Jurkat, Clone E6-1 (cell line): ENCODE data around the gene SLC38A9.
"Not testable (repeated sequence)": the region's sequence is repeated elsewhere in the genome, so short reads cannot be mapped to it uniquely, and the experiment has no call there.

Experiments
- DNase-seq: peaks from one replicate; pipeline ENCODE4 v3.0.0-alpha.2; 2011; ENCODE audit warnings: low read depth, low spot score
- H3K4me3 ChIP-seq: 2 replicates; pipeline ENCODE4 v1.5.1; 2011; ENCODE audit warnings: mild to moderate bottlenecking, low read length, control low read depth, moderate library complexity

SLC38A9 gene

DNA sequence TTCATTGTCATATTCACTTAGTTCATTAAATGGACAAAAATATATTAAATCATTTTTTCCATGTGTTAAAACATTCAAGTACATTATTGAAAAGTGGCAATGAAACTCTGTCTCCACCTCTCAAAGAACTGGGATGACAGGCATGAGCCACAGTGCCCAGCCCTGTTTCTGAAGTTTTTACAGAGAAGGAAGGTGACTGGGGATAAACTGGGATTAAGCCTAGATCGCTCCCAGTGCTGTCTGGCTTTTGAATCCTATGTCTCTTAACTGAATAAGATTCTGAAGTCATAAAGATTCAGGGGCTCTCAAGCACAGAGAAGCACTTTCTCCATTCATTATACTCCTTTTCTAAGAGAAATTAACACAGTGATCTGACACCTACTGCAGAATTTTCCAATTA lies 88.3 kb downstream of the SLC38A9 start:
- DNase-seq = no peak
- H3K4me3 ChIP-seq = no peak overlapping the region

DNA sequence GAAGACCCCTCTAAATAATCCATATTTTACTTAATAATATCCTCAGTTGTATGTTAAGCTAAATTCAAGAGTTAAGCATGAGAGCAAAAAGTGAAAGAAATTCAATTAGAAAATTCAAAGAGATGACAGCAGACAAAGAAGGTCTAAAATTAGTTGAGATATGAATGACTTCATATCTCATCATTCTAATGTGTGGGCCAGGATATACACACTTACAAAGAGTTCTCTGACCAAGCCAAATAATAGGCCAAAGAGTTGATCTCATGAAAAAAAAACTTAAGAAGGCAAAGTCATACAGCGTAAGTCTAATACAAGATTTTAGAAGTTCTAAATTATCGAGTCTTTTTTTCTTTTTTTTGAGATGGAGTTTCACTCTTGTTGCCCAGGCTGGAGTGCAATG lies 89.7 kb downstream of the SLC38A9 start:
- no peak overlapping the region for H3K4me3 ChIP-seq
- DNase-seq = no peak

DNA sequence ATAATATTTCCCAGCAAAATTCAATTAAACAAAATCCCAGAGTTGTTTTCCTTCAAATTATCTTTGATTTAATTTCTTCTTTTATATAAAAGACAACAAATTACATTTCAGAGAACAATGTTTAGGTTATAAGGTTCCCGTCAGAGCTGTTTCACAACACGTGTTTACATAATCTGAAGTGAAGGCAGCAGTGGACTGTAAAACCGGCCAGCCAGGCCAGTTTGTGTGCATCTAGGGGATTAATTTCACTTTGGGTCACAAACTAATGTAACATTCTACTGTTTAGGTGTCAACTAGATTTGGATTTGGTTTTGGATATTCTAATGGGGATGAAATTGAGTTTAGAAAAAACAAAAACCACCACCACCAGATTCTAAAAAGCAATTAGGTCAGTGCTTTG lies 90.9 kb downstream of the SLC38A9 start:
- no peak for DNase-seq
- no peak overlapping the region for H3K4me3 ChIP-seq

DNA sequence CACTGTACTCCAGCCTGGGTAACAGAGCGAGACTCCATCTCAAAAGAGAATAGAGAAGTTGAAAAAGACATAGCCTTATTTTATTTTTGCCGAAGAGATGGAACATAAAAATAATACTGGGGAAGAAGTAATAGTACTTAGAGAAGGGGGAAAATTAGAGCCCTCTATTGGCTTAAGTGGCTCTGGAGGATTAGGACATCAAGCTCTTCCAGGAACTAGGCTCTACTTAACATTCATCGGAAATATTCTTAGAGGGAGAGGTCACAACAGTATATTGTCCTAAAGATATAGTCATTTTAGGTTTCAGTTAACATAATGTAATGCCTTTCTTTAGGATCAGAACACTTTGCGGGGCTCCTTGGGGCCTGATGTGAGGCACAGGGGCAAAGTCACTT lies 91.4 kb downstream of the SLC38A9 start:
- no peak for DNase-seq
- no peak overlapping the region for H3K4me3 ChIP-seq

DNA sequence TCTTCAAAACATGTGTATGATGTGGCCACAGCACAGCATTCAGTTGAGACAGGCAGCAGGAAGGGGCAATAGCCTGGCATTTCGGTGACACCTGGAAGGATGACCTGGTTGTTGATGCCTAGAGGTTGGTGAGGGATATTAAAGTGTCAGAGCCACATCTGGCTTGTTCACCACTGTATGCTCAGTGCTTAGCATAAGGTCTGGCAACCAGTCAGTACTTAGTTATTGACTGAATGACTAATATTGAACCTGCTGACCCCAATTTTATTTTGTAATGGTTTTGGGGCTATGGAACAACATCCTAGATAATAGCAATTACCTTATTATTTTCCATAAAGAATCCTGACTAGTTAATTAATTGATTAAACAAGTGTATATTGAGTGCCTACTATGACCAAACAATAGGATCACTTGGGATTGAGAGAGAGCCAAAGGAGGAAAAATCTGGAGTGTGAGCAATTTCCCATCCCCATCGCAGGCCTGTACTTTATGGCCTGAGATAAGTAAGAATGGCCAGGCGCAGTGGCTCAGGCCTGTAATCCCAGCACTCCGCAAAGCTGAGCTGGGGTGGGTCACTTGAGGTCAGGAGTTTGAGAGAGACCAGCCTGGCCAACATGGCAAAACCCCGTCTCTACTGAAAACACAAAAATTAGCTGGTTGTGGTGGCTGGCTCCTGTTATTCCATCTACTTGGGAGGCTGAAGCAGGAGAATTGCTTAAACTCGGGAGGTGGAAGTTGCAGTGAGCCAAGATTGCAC lies 91.9 kb downstream of the SLC38A9 start:
- no peak for DNase-seq

DNA sequence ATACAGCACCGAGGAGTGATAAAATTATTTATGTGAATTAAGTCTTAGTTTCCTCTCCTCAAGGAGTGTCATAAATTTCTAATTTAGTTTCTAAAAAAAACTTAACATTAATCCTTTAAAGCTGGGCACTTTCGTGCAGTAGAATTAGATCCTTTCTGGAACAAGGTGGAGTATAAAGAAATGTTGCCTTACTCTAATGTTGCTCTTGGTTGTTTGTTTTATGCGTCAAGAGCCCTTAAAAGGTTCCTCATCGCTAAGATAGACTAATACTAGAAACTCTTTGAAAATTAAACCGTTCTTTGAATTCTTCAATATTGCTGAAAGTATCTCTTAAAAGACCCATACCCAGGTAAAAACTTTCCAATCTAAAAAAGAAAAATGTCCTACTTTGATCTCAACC lies 93.8 kb downstream of the SLC38A9 start:
- H3K4me3 ChIP-seq = no peak overlapping the region
- no peak for DNase-seq

More for the DNA sequence above, 91.9 kb downstream of the SLC38A9 start:
- H3K4me3 ChIP-seq = no peak overlapping the region

DNA sequence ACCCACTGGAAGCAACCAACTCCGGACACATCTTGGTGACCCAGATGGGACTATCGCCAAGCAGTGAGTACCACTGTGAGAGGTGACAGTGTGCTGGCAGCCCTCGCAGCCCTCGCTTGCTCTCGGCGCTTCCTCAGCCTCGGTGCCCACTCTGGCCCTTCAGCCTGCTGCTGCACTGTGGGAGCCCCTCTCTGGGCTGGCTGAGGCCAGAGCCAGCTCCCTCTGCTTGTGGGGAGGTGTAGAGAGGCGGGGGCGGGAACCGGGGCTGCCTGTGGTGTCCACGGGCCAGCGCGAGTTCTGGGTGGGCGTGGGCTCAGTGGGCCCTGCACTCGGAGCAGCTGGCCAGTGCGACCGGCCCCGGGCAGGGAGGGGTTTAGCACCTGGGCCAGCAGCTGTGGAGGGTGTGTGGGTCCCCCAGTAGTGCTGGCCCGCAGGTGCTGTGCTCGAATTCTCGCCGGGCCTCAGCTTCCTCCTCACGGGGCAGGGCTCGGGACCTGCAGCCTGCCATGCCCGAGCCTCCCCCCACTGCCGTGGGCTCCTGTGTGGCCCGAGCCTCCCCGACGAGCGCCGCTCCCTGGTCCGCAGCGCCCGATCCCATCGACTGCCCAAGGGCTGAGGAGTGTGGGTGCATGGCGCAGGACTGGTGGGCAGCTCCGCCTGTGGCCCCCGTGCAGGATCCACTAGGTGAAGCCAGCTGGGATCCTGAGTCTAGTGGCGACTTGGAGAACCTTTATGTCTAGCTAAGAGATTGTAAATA lies 98.8 kb downstream of the SLC38A9 start:
- no peak overlapping the region for H3K4me3 ChIP-seq
- no peak for DNase-seq

DNA sequence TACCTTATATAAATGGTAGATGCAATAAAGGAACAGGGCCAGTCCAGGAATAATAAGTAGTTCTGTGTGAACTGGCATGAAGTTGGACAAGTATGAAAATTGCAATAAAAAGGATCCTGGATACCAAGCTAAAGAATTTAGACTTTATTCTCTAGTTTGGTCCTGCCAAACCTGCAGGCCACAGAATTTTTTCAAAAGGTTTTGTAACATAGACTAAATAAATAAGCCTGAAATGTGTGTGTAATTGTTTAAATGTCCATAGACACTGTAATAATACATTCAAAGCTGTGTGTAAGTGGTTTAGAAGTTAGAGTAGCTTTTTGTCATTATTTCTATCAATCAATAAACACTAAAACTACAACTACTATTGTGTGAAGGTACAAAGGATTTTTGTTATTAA lies 101.6 kb downstream of the SLC38A9 start:
- no peak for DNase-seq
- H3K4me3 ChIP-seq = no peak overlapping the region

DNA sequence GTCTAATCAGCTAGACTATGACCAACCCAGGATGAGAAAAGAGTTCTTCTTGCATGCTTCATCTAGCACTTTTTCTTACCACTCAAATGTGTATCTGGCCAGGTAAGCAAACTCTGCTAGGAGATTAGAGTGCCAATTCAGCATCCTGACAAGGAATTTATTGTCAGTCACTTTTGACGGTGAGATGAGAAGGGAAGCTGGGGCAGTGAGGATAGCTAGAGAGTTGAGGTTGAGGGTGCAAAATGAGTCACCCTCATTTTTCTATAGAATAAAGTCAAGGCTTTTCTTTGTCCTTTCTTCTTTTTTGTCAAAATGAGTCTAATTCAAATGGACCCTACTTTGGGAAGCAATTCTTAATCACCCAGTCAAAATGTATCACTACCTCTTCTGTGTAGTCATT lies 102.7 kb downstream of the SLC38A9 start:
- no peak overlapping the region for H3K4me3 ChIP-seq
- no peak for DNase-seq

DNA sequence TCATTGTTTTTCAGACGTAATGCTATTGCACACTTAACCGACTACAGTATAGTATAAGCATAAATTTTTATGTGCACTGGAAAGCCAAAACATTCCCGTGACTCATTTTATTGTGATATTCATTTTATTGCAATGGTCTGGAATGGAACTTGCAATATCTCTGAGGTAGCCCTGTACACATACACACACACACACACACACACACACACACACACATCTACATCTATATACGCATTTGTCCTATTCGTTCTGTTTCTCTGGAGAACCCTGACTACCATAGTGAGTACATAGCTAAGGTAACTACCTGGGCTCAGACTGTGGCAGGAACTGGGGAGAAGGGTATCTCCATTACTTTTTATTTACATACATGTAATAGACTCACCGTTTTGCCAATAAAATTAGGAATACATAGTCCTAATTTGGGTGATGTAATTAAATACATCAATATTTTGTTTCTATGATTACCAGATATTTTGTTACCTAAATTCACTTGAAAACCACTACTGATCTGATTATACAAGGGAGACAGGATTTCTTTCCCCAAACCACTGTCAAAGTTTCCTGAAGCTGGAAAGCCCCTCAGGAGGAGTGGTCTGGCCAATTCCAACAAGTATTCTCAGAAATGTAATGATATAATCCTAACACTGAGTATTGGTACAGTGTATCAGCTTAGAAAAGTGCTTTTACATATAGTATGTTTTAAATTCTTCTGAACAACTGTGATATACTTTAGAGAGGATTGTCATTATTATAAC lies 103.4 kb downstream of the SLC38A9 start:
- no peak overlapping the region for H3K4me3 ChIP-seq
- DNase-seq = no peak

DNA sequence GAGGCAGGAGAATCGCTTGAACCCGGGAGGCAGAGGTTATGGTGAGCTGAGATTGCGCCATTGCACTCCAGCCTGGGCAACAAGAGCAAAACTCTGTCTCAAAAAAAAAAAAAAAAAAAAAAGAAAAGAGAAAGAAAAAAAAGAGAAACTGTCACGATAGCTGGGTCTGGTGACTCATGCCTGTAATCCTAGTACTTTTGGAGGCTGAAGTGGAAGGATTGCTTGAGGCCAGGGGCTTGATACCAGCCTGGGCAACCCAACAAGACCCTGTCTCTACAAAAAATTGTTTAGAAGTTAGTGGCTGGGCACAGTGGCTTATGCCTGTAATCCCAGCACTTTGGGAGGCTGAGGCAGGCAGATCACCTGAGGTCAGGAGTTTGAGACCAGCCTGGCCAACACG lies 104.8 kb downstream of the SLC38A9 start:
- not testable (repeated sequence) for H3K4me3 ChIP-seq, DNase-seq

DNA sequence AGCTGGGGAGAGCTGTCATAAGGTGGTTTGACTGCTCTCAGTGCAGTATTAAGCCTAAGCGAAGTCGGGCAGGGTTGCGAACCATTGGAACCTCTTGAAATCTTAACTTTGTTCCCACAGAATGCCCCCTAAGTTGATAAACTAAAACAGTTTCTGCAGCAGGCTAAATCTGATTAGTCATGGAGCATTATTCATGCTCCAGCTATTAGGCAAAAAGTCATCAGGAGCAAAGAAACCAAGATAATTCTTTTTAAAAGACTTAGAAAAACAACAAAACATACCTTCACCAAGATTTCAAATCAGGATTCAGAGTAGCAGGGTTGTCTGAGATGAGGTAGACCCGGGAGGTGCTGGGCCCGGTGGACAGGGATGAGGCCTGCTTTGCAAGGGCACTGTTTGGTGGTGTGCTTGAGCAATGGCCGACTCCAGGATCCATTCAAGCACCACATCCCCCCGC lies 107.5 kb downstream of the SLC38A9 start:
- DNase-seq = no peak

DNA sequence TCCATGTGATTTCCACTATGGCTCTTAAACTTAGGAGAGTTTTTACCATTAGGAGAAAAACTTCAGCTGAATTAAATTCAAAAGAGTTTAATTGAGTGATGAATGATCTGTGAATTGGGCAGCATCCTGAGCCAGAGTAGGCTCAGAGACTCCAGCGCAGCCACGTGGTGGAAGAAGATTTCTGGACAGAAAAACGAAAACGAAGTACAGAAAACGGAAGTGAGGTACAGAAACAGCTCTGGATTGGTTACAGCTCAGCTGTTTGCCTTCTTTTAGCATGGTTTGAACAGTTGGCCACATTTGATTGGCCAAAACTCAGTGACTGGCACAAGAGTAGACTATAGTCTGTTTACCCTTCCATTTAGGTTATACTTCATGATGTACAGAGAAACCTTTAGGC lies 108.2 kb downstream of the SLC38A9 start:
- no peak overlapping the region for H3K4me3 ChIP-seq
- DNase-seq = no peak

More for the DNA sequence above, 107.5 kb downstream of the SLC38A9 start:
- no peak overlapping the region for H3K4me3 ChIP-seq

DNA sequence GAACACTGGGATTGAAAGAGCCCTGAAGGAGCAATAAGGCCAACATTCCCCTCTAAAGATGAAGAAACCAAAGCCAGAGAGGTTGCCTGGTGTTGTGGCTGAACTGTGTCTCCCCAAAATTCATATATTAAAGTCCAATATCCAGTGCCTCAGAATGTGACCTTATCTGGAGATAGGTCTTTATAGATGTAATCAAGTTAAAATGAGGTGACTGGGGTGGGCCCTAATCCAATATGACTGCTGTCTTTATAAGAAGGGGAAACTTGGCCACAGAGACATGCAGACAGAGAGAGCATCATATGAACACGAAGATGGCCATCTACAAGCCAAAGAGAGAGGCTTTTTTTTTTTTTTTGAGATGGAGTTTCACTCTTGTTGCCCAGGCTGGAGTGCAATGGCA lies 110.5 kb downstream of the SLC38A9 start:
- no peak overlapping the region for H3K4me3 ChIP-seq

DNA sequence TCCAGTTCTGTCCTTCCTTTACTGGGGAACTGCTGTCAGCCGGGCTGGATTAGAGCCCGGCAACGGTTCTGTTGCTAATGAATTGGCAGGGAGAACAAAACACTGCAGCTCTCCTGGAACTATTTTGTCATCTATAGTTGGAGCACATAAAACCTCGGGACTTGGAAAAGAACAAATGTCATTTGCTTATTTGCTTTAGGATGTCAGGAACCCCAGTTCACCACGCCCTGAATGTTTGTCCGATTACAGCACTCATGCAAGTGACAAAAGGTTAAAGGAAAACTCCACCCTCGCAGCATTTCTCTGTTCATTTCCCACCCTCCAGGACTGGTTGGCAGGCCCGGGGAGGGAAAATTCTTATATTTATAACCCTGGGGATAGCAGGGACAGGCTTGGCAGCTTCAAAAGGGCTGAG lies 110.9 kb downstream of the SLC38A9 start:
- DNase-seq = no peak
- H3K4me3 ChIP-seq = no peak overlapping the region

More for the DNA sequence above, 110.5 kb downstream of the SLC38A9 start:
- no peak for DNase-seq

DNA sequence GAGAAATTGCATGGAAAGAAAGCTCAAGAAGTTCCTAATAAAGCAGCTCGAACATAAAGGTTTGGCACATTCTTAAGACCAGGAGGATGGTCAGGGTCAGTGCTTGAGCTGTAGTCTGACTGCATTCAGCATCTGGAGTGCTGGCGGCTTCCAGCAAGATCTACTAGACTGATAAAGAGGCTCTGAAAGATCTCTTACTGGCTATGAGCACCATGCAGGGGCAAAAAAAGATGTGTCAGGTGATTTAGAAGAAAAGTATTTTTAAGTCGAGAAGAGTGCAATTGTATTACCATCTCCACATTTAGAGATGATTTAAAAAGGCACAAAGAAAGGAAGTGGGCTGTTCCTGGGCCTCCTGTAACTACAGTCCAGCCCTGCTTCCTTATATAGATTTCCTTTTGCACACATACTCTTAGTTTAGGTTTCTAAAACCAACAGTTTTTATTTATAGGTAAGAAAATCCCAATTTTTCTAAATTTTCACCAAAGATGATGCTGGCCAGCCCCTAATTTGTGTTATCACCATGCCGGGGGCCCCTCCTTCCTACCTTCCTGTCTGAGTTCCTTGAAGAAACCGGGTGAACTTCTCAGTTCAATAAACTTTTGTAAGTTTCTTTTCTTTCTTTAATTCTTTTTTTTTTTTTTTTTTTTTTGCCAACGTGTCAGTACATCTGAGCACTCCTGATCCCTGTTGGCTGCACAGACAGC lies 111.5 kb downstream of the SLC38A9 start:
- H3K4me3 ChIP-seq = no peak overlapping the region; the same call in 1 of the 2 replicates
- peak; percentile 57 for DNase-seq

DNA sequence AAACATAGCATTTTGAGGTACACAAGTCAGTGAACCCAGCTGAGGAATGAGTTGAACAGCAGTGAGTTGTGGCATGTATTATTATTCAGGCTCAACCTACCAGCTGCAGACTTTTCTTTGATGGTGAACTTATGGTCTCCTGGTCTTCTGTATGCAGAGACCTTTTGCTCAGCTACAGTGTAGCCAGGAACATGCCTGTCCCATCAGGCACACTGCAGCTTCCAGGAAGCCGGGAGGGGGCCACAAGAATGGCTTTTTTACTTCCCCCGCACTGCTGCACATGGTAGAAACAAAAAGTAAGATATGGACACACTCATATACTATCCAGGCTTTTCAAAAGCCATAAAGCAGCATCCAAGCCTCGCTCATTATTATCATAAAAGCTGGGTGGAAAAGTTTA lies 112.0 kb downstream of the SLC38A9 start:
- H3K4me3 ChIP-seq = no peak overlapping the region
- DNase-seq = no peak

DNA sequence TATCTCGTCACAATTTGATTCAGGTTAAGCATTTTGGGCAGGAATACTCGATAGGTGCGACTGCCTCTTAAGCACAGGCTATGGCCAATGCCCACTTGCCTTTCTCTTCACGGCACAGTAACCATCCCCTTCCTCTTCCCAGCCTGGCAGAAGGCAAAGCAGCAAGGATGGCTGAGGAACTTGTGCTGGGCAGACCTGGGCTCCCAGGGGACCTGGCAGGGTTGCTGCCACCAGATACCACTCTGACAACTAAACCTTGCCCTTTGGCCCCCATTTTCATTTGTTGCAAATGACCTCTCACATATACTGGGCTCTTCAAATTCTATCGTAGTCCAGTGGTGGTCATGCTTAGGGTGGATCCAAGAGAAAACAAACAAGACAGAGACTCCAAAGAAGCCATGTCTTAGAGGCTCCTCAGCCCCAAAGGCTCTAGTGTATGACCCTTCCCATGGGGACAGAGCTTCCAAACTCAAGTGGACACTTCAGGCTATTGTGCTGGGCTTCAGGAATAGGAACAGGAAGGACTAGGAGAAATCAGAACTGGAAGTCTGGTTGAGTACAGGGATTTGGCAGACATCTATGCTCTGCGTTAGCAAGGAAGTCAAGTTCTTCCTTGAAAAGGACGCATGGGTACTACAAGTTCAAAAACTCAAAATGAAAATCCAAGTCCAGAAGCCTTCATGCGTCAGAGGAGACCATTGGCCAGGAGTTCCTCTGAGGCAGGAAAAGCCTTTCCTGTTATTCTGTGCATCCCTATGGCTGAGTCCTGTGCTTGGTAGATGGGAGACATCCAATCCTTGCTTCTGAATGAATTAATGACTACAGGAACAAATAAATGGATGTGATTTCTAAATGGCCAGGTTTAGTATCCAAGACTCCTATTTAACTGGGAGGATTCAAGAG lies 112.7 kb downstream of the SLC38A9 start:
- H3K4me3 ChIP-seq = no peak overlapping the region

More for the DNA sequence above, 112.7 kb downstream of the SLC38A9 start:
- DNase-seq = no peak
